Breast epithelium (tissue), 3 donors: ENCODE measurements around the gene UBE3B.

Experiments used
- CTCF ChIP-seq, 3 donors: fragments of 450-650 bp; IDR thresholded peaks; one replicate each; pipeline ENCODE4 v1.5.1; 2016 to 2017; ENCODE audit warnings: antibody characterized with exemption in 3 of 3, mild to moderate bottlenecking in 3 of 3, moderate library complexity in 3 of 3
- POLR2A ChIP-seq: fragments of 450-650 bp; IDR thresholded peaks from one replicate; pipeline ENCODE4 v1.6.1; 2016; ENCODE audit warnings: antibody characterized with exemption, mild to moderate bottlenecking, moderate library complexity

GRCh38 chr12:109539508-109539907 lies 62.1 kb downstream of the UBE3B start:
- TF ChIP-seq CTCF (IDR thresholded peaks at IDR 0.05) (no peak), POLR2A (no peak)
